IPS-18c (cell line): ENCODE results near the gene HELZ.
"Not testable (repeated sequence)": the region's sequence is repeated elsewhere in the genome, so short reads cannot be mapped to it uniquely, and the experiment has no call there.

Experiments
- H3K4me3 ChIP-seq: 2 replicates; pipeline ENCODE4 v1.7.0; 2013; ENCODE audit warnings: low read depth, mild to moderate bottlenecking, low read length, moderate library complexity; ENCODE audit not compliant: insufficient read depth
- H3K9me3 ChIP-seq: one replicate; pipeline ENCODE4 v1.6.1; 2013; ENCODE audit warnings: mild to moderate bottlenecking, low read length, moderate library complexity; ENCODE audit not compliant: control insufficient read depth, insufficient read depth

HELZ gene

GRCh38 chr17:67215991-67216421 lies 29.0 kb downstream of the HELZ start:
- H3K4me3 ChIP-seq: no peak overlapping the region

GRCh38 chr17:67212714-67213417 lies 32.1 kb downstream of the HELZ start:
- H3K9me3 ChIP-seq: no peaks in the 10 kb centered on the region
- H3K4me3 ChIP-seq: no peak overlapping the region

More at GRCh38 chr17:67215991-67216421, 29.0 kb downstream of the HELZ start:
- no peaks in the 10 kb centered on the region for H3K9me3 ChIP-seq

GRCh38 chr17:67212231-67212630 lies 32.8 kb downstream of the HELZ start:
- no peaks in the 10 kb centered on the region for H3K9me3 ChIP-seq
- no peak overlapping the region for H3K4me3 ChIP-seq

- H3K9me3 ChIP-seq: no peaks in the 10 kb centered on the region
- H3K4me3 ChIP-seq: no peak overlapping the region
Measured at GRCh38 chr17:67211742-67212141, 33.3 kb downstream of the HELZ start.

- Histone ChIP-seq H3K9me3 (no peaks in the 10 kb centered on the region), H3K4me3 (no peak overlapping the region)
Measured at GRCh38 chr17:67210915-67211314, 34.1 kb downstream of the HELZ start.

- Histone ChIP-seq H3K9me3 (no peaks in the 10 kb centered on the region), H3K4me3 (no peak overlapping the region)
Measured at GRCh38 chr17:67208232-67208631, 36.8 kb downstream of the HELZ start.

GRCh38 chr17:67203818-67204217 lies 41.2 kb downstream of the HELZ start:
- H3K9me3 ChIP-seq: no peaks in the 10 kb centered on the region
- H3K4me3 ChIP-seq: no peak overlapping the region

- Histone ChIP-seq H3K9me3 (no peaks in the 10 kb centered on the region), H3K4me3 (no peak overlapping the region)
Measured at GRCh38 chr17:67202503-67202902, 42.5 kb downstream of the HELZ start.

- Histone ChIP-seq H3K9me3 (no peaks in the 10 kb centered on the region), H3K4me3 (no peak overlapping the region)
Measured at GRCh38 chr17:67200727-67201301, 44.2 kb downstream of the HELZ start.

GRCh38 chr17:67198131-67198530 lies 46.9 kb downstream of the HELZ start:
- H3K4me3 ChIP-seq: no peak overlapping the region
- no peaks in the 10 kb centered on the region for H3K9me3 ChIP-seq

- H3K4me3 ChIP-seq, H3K9me3 ChIP-seq: not testable (repeated sequence)
Measured at GRCh38 chr17:67197023-67197422, 48.0 kb downstream of the HELZ start.

GRCh38 chr17:67196422-67196821 lies 48.6 kb downstream of the HELZ start:
- H3K4me3 ChIP-seq: no peak overlapping the region
- H3K9me3 ChIP-seq: no peaks in the 10 kb centered on the region

- H3K9me3 ChIP-seq: no peaks in the 10 kb centered on the region
- no peak overlapping the region for H3K4me3 ChIP-seq
Measured at GRCh38 chr17:67194134-67194533, 50.9 kb downstream of the HELZ start.

GRCh38 chr17:67187927-67188326 lies 57.1 kb downstream of the HELZ start:
- Histone ChIP-seq H3K4me3 (no peak overlapping the region), H3K9me3 (no peaks in the 10 kb centered on the region)

- Histone ChIP-seq H3K4me3 (no peak overlapping the region), H3K9me3 (no peaks in the 10 kb centered on the region)
Measured at GRCh38 chr17:67186782-67187181, 58.2 kb downstream of the HELZ start.

GRCh38 chr17:67183531-67183930 lies 61.5 kb downstream of the HELZ start:
- Histone ChIP-seq H3K9me3 (no peaks in the 10 kb centered on the region), H3K4me3 (no peak overlapping the region)

- Histone ChIP-seq H3K4me3 (no peak overlapping the region), H3K9me3 (no peaks in the 10 kb centered on the region)
Measured at GRCh38 chr17:67181825-67182224, 63.2 kb downstream of the HELZ start.

GRCh38 chr17:67180275-67180674 lies 64.7 kb downstream of the HELZ start:
- H3K4me3 ChIP-seq: no peak overlapping the region
- H3K9me3 ChIP-seq: no peaks in the 10 kb centered on the region

GRCh38 chr17:67178555-67178954 lies 66.4 kb downstream of the HELZ start:
- Histone ChIP-seq H3K9me3 (no peaks in the 10 kb centered on the region), H3K4me3 (no peak overlapping the region)
